Gastroesophageal sphincter (tissue), 2 donors: Measurements from ENCODE around the gene PDX1.

ENCODE experiments used
- EP300 ChIP-seq: sonication (generic); formaldehyde crosslinking; IDR thresholded peaks from one replicate; pipeline ENCODE4 v1.6.1; 2017; ENCODE audit warnings: antibody characterized with exemption, mild to moderate bottlenecking
- POLR2A ChIP-seq, 2 donors: fragments of 450-650 bp; IDR thresholded peaks; one replicate each; pipeline ENCODE4 v1.6.1; 2017; ENCODE audit warnings: antibody characterized with exemption in 2 of 2, mild to moderate bottlenecking in 2 of 2, moderate library complexity in 1 of 2
- POLR2AphosphoS5 ChIP-seq: sonication (generic); formaldehyde crosslinking; IDR thresholded peaks from one replicate; pipeline ENCODE4 v1.6.1; 2017; ENCODE audit warnings: antibody characterized with exemption

- no peak for TF ChIP-seq EP300
- no peak for TF ChIP-seq POLR2A (IDR thresholded peaks at IDR 0.05)
- no peak for TF ChIP-seq POLR2AphosphoS5
These were observed 41.5 kb upstream of the PDX1 start for GRCh38 chr13:27878274-27878673.
